Progenitor cell of endocrine pancreas (in vitro differentiated cells): ENCODE data around the gene MR1. TPM values are rescaled to one million over a fixed set of nuclear protein-coding genes. Genes with fewer than 3 reads are reported as not detected.
"Not testable (repeated sequence)": the region's sequence is repeated elsewhere in the genome, so short reads cannot be mapped to it uniquely, and the experiment has no call there.

Source experiments
- DNase-seq: peaks from one replicate; pipeline ENCODE4 v3.0.0; 2021; ENCODE audit warnings: low spot score; ENCODE audit not compliant: unreplicated experiment
- H3K27ac Mint-ChIP-seq: 2 replicates; pipeline ENCODE4 v1.8.0; 2021; ENCODE audit warnings: mild to moderate bottlenecking, moderate library complexity, mixed read lengths
- H3K27me3 Mint-ChIP-seq: 2 replicates; pipeline ENCODE4 v1.8.0; 2021; ENCODE audit warnings: mixed read lengths
- H3K36me3 Mint-ChIP-seq: 2 replicates; pipeline ENCODE4 v1.8.0; 2022; ENCODE audit warnings: mixed read lengths; ENCODE audit not compliant: insufficient read depth
- H3K4me1 Mint-ChIP-seq: 2 replicates; pipeline ENCODE4 v1.8.0; 2021; ENCODE audit warnings: low read depth, mixed read lengths
- H3K4me3 Mint-ChIP-seq: 2 replicates; pipeline ENCODE4 v1.8.0; 2021; ENCODE audit warnings: low read depth, mild to moderate bottlenecking, moderate library complexity, mixed read lengths
- H3K9me3 Mint-ChIP-seq: 2 replicates; pipeline ENCODE4 v1.8.0; 2021; ENCODE audit warnings: low read depth, mixed read lengths
- total RNA-seq: library from RNA; stranded (reverse); gene quantifications from 2 replicates; pipeline ENCODE4 v1.2.1, GENCODE V29; 2021
- TF ChIP-seq, protein P1 (sequence below): fragments of 200-600 bp; sonication (generic); IDR thresholded peaks from one replicate; pipeline ENCODE4 v1.5.0; 2021; ENCODE audit warnings: antibody characterized with exemption, mild to moderate bottlenecking; ENCODE audit not compliant: unreplicated experiment

MR1 gene
- total RNA-seq, 1 donor from 2014 or later = 0.57 TPM

- TF ChIP-seq, protein P1, sequence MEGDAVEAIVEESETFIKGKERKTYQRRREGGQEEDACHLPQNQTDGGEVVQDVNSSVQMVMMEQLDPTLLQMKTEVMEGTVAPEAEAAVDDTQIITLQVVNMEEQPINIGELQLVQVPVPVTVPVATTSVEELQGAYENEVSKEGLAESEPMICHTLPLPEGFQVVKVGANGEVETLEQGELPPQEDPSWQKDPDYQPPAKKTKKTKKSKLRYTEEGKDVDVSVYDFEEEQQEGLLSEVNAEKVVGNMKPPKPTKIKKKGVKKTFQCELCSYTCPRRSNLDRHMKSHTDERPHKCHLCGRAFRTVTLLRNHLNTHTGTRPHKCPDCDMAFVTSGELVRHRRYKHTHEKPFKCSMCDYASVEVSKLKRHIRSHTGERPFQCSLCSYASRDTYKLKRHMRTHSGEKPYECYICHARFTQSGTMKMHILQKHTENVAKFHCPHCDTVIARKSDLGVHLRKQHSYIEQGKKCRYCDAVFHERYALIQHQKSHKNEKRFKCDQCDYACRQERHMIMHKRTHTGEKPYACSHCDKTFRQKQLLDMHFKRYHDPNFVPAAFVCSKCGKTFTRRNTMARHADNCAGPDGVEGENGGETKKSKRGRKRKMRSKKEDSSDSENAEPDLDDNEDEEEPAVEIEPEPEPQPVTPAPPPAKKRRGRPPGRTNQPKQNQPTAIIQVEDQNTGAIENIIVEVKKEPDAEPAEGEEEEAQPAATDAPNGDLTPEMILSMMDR = no peak
- H3K36me3 Mint-ChIP-seq = no peaks in the 10 kb centered on the region
- no peaks in the 10 kb centered on the region for H3K9me3 Mint-ChIP-seq
- no peaks in the 10 kb centered on the region for H3K27me3 Mint-ChIP-seq
- DNase-seq = no peak
- H3K4me1 Mint-ChIP-seq = peaks cover 6% of the 10 kb centered on the region
- no peak overlapping the region for H3K4me3 Mint-ChIP-seq
- no peak overlapping the region for H3K27ac Mint-ChIP-seq
These were observed 520 bp upstream of the MR1 start for GRCh38 chr1:181033128-181033798.

DNA sequence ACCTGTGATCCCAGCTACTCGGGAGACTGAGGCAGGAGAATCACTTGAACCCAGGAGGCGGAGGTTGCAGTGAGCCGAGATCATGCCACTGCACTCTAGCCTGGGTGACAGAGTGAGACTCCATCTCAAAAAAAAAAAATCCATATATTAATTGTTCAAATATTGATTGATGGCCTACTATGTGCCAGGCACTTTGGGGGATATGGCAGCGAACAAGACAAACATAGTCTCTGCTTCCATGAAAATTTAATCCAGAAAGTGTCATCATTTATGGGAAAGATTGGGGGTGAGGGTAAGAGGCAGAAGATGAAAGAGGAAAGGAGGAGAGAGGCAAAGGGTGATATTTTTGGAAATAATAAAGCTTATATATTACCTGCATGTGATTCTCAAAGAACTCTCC is 1.4 kb downstream of the MR1 start:
- not testable (repeated sequence) for H3K36me3 Mint-ChIP-seq, H3K27me3 Mint-ChIP-seq, DNase-seq, H3K27ac Mint-ChIP-seq, H3K9me3 Mint-ChIP-seq, H3K4me1 Mint-ChIP-seq, H3K4me3 Mint-ChIP-seq

GRCh38 chr1:181036107-181036836 is 2.5 kb downstream of the MR1 start:
- Mint-ChIP-seq H3K27me3 (no peaks in the 10 kb centered on the region), H3K4me1 (peaks cover 6% of the 10 kb centered on the region), H3K36me3 (no peaks in the 10 kb centered on the region), H3K27ac (no peak overlapping the region), H3K9me3 (no peaks in the 10 kb centered on the region), H3K4me3 (no peak overlapping the region)
- no peak for DNase-seq
- TF ChIP-seq, protein P1 = no peak

GRCh38 chr1:181037386-181037785 is 3.6 kb downstream of the MR1 start:
- no peaks in the 10 kb centered on the region for H3K9me3 Mint-ChIP-seq
- DNase-seq = no peak
- peaks cover 6% of the 10 kb centered on the region for H3K4me1 Mint-ChIP-seq
- H3K36me3 Mint-ChIP-seq = no peaks in the 10 kb centered on the region
- no peak overlapping the region for H3K4me3 Mint-ChIP-seq
- no peaks in the 10 kb centered on the region for H3K27me3 Mint-ChIP-seq
- TF ChIP-seq, protein P1 = no peak
- H3K27ac Mint-ChIP-seq = no peak overlapping the region

DNA sequence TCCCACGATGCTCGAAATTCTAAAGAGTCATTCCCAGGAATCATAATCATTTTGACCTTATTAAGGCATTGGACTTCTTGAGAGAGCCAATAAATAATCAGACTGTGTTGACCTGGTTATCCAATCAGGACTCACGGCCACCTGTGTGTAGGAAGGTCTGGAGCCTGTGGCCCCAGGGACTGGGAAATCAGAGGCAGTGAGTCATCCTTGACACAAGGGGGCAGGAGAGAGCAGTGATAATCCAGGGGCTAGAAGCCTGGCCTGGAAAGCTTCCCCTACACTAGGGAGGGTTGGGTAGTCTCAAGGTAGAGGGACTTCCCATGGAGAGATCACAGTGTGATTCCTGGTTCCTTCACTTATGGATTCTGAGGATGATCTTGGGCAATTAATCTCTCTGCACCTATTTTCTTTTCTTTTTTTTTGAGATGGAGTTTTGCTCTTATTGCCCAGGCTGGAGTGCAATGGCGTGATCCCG is 4.7 kb downstream of the MR1 start:
- Mint-ChIP-seq H3K27me3 (no peaks in the 10 kb centered on the region), H3K4me1 (peaks cover 6% of the 10 kb centered on the region), H3K4me3 (no peak overlapping the region), H3K36me3 (no peaks in the 10 kb centered on the region), H3K27ac (no peak overlapping the region), H3K9me3 (no peaks in the 10 kb centered on the region)
- DNase-seq = no peak
- TF ChIP-seq, protein P1 = peak; percentile 52
